ENCODE measurements around the gene CDC42BPA.
A peak's percentile ranks its signal among the peaks of the same experiment; 100 is the strongest.
"Not testable (repeated sequence)": the region's sequence is repeated elsewhere in the genome, so short reads cannot be mapped to it uniquely, and the experiment has no call there.

The CDC42BPA gene

DNA sequence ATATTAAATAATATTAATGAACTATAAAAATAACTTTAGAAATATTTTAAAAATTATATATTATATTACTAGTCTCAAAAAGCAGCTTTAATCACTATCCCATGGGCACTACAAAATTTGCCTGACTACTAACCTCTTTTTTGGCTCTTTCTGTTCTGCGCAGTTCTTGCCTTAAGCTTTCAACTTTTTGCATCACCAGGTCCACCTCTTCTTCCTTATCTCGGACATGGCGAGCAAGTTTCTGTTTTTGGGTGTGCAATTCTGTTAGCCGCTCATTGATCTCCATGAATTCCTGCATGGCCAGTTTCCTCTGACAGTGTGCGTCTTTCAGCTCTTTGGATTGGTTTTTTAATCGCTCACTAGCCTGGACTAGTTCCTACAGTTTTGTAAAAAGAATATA is 205.8 kb downstream of the CDC42BPA start:
- no peak for DNase-seq

DNA sequence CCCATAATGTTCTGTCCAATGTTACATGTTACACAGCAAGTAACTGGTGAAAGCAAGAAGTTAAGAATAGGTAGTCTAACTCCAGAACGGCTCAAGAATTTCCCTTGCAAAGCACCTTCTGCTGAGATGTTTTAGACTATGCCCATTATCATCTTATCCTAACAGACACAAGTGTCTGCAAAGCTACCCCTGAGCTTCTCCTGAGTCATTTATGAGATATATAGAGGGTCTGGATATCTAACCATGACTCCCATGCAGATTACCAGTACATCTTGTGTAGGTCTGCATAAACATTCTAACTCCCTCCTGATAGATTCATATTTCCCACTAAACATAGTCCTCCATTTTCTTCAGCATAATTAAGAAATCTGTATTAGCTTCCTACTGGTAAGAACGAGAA is 206.5 kb downstream of the CDC42BPA start:
- no peak for DNase-seq

DNA sequence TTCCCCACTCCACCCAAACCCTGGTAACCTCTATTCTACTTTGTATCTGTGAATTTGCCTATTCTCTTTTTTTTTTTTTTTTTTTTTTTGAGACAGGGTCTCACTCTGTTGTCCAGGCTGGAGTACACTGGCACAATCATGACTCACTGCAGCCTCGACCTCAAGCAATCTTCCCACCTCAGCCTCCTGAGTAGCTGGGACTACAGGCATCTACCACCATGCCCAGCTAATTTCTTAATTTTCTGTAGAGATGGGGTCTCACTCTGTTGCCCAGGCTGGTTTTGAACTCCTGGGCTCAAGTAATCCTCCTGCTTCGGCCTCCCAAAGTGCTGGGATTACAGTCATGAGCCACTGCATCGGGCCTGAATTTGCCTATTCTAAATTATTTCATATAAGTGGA is 213.0 kb downstream of the CDC42BPA start:
- not testable (repeated sequence) for DNase-seq

DNA sequence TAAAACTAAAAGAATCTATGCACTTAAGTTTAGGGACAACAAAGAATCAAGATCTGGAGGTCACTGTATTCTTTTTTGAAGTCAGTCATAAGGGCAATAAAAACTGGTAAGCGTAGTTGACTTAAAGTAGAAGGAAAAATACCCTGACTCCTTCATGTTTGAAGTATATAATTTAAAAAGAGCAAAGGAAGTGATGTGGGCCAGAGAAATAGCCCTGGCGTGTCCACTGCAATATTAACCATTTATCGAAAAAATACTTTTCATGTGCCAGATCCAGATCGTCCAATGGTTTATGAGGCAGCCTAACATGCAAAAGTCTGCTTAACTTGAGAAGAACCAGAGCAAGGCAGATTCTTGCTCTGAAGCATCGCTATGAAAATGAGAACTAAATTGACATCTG is 216.2 kb downstream of the CDC42BPA start:
- no peak for DNase-seq

DNA sequence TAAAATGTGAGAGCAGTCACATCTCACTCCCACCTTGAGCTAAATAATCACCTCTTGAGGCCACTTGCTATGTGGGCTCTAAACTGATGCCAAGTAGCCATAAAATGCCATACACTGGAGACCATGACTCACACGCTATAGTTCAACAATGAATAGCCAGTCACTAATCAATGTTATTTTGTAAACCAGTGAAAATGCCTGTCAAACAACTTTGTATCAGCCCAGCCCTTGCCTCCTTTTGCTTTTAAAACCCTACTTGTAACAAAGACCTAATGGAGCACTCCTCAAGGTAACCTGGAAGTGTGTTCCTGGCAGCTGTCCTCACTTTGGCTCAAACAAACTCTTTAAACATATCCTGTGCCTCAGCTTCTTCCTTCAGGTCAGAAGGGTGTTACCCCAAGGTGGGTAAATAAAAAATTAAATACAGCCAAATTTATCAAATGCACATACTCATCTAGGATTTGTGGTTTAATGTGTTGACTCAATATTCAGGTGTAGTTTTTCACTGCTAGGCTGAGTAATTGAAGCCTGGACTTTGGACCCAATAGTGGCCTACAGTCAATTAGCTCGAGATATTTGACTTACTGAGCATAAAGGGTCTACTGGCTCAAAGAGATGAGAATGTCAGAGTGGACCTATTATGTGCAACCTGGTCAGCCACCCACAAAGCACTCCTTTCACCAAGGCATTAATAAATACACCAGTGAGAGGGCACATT is 223.9 kb downstream of the CDC42BPA start:
- peak; percentile 87 for DNase-seq

DNA sequence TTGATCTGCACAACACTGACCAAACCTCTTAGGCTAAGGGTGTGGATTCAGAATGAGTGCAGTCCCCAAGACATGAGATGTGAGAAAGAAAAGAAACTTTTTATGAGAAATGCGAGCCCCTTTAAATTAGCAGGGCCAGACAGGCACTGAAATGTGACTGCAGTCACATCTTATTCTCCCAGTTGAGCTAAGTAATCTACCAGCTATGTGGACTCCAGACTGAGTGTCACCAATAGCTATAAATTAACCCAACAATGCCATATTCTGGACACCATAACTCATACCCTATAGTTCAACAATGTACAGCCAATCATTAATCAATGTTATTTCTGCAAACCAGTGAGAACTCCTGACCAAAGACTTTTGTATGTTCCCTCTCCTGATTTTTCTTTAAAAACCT is 225.0 kb downstream of the CDC42BPA start:
- no peak for DNase-seq

DNA sequence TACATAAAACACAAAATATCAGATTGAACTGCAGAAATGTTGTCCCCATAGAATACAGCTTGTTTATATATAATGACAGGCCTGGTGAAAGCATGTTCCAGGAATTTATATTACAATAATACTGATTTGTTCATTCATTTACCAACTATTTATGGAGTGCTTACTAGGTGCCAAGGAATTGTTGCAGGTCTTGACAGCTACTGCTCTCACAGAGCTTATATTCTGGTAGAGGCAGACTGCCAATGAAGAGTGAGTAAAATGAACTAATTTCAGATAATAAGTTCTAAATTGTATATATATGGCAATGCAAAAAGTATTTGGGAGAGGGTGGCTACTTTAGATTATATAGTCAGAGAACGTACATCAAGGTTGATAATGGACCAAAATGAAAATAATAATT is 226.2 kb downstream of the CDC42BPA start:
- DNase-seq, result no peak

DNA sequence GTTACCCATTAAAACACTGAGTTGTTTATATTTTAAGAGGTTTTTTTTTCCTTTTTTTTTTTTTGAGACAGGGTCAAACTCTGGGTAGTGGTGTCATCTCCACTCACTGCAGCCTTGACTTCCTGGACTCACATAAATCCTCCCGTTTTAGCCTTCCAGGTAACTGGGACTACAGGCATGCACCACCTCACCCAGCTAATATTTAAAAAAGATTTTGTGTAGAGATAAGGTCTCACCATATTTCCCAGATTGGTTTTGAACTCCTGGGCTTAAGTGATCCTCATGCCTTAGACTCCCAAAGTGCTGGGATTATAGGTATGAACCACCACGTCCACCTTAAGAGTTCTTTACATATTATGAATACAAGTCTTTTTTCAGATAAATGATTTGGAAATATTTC is 231.7 kb downstream of the CDC42BPA start:
- no peak for DNase-seq

DNA sequence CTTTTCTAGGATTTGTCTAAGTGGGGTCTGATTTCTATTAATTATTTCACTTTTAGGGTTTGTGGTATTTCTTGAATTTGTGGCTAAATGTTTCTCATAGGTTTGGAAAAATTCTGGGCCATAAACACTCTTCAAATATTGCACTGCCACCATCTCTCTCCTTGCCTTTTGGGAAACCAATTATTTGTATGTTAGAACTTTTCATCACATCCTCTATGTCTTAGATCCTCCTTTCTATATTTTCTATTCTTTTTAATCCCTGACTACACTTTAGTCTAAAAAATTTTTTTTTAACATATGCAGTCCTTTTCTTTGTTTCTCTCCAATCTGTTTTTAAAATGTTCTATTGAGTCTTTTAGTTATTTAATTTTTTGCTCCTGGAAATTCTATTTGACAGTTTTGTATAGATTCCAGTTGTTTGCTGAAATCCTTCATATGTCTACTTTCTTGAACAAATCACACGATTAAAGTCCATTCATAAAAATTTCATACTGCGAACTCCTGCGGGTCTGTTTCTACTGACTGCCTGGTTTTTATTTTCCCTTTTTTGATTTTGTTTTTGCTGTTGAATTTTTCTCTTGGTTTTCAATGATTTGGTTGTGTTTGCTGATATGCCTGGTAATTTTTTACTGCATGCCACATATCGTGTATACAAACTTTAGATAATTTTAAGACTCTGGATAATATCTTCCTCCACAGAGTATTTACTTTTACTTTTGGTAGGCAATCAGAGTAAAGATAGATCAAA is 235.1 kb downstream of the CDC42BPA start:
- no peak for DNase-seq

DNA sequence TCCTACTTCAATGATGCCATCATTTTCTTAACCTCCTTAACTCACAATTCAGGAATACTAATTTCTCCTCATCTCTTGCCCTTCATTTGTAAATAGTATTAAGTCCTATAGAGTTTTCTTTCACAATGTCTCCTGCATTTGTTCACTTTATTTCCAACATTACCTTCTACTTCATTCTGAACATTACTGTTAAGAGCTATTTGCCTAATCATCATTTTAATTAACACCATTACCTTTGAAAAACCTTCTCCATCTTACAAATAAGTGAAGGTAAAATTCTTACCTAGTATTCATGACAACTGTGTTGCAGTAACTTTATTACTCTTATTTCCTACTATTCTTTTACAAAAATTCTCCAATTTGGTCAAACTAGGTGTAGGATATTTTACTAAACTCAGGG is 240.5 kb downstream of the CDC42BPA start:
- DNase-seq, result no peak

DNA sequence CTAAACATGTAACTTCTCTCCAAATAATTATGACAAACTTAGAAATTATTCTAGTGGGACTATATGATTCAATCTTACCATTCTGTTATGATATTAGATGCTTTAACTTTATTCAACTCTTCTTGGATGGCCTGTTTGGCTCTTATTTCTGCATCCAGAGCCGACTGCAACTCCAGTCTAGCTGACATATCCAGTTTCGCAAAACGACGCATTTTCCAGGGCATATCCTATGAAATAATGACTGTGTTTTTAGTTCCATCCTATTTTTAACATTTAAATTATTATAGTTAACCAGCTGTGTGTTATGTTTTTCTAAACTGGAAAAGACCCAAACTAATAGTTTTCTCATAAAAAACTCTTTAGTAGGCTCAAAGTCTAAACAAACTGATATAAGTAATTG is 244.5 kb downstream of the CDC42BPA start:
- DNase-seq, result no peak

DNA sequence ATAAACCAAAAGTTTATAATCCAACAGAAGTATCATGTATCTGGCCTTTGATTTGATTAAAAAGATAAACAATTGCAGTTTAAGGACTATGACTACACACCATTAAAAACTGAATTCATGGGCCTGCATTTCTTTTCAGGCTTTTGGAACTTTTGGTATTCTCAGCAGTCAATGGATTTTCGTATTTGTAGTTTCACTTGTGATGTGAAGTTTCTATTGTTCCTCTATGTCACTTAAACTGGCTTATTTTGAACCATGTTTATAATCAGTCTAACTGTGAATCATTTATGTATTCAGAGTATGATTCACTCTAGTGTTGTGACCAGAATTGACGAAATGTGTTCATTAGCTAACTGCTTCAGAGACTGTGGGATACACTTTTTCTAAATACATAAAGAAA is 245.3 kb downstream of the CDC42BPA start:
- peak; percentile 28 for DNase-seq

DNA sequence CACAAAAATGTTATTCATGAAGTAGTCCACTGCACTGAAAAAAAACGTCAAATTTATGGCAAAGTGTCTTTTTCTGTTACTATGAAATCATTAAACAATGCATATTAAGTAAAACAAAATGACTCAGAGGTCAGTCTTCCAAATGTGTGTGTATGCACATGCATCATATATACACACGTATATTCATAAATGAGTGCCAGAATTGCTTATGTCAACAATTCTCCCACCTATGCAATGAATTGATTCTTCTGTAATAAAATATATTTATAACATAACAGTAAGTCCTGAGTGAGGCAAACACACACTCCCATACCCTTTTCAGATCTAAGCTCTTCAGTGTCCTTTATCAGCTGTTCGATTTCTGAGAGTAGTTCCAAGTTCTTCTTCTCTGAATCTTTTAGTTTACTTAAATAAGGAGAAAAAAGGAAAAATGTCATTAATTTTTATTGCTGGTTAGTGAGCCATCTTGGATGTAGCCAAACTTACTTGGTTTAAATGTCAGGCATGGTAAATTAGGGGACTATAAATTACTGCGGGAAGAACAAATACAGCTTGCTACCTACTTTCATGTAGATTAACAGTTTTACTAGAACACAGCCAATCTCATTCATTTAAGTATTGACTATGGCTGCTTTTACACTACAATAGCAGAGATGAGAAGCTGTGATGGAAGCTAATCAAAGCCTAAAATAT is 246.3 kb downstream of the CDC42BPA start:
- DNase-seq, result no peak

DNA sequence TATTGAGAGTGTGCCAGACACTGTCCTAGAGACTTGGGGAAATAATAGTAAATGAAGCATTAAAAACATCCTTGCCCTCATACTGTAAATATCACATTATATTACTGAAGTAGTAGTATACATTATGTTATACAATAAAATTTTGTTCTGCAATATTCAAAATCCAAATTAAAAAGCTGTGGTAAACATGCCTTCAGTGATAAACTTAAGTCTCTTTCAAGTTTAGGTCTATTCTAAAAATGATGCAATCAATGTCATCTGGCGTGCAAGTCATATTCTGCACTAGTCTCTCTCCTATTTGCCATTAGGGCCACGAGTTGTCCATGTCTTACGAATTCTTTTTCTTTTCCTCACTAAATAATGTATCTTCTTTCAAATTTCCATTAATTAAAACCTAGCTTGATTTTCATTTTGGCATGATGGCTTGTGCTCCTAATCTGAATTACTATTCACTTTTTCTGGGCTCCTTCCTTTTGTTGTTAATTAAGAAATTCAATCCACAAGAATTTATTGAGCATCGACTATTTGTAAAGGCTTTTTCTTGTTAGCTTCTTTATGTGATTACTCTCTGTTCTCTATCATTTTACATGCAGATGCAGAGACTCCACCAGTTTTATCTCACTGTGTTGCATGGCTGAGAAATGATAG is 247.5 kb downstream of the CDC42BPA start:
- DNase-seq, result no peak

DNA sequence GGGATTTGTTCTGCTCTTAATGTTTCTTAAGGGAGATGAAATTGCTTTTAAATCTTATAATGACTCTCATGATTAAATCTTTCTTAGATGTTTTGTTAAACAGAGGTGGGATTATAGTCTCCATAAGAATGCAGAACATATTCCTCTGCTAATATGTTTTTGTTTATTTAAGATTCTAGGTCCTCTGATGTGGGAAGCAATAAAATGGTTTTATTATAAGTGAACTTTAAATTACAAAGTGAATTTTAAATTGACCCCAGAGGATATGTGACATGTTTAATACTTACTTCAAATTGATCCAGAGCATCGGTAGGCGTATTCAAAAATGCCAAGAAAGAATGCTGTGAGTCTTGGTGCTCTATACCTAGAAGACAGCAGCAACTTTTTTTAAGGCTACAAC is 248.8 kb downstream of the CDC42BPA start:
- no peak for DNase-seq

DNA sequence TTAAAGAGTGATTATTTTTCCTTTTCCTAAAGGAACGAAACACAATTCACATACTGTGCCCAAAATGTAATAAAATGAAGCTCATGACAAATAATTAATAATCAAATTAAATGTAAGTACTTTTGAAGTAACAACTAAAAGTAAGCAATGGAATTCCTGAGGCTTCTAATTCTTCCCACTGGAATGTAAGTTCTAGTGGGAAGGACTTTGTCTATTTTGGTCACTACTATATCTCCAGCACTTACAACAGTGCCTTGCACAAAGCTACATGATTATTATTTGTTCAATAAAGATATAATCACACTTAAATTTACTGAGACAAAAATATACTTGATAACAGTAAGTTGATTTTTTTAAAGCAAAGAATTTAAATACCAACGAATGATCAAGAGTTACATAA is 249.4 kb downstream of the CDC42BPA start:
- DNase-seq, result no peak

DNA sequence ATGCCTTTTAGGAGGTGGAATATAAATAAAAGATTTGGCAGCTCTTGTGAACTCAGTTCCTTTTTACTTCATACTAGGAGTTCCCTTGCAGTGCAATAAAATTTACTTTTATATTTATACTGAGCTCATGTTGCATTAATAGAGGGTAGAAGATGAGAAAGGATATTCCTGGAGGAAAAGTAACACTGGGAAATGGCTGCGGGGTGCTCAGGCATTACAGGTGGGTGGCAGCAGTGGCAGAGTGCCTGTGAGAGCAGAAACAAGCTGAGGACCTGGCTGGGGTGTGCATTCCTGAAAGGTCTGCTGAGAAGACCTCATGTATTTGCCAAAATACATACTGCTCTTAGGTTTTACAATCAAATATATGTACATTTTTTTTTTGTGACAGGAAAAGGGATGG is 251.3 kb downstream of the CDC42BPA start:
- DNase-seq, result no peak

DNA sequence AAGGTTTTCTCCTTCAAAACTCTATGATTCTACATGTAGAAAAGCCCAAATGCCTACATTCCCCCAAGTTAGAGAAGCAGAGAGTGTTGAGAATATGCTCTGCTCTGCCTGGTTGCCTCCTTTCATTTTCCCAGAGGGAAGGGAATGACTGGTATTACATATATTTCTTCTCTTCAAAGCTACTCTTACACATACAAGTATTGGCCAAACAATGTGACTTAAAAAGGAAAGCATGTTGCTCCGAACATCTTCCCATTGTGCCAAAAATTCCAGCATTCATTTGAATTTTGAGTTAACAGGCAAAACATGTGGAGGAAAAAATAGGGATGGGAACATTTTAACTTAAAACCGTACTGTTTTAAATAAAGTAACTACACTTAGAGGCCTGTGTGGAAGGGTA is 253.0 kb downstream of the CDC42BPA start:
- no peak for DNase-seq

DNA sequence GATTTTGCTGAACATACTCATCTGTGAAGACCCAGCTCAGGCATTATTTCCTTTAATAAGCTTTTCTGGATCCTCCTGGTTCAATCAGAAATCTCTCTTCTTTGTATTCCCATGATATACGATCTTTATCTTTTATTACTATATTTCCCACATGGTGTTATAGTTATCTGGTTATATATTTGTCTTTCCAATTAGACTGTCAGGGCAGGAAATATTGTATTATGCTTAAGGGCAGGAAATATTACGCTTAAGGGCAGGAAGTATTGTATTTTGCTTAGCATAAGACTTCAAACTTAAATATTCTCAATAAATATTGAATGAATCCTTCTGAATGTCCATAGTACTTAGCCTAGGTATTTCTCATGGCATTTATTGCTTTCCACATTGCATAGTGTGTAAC is 256.0 kb downstream of the CDC42BPA start:
- DNase-seq, result no peak

DNA sequence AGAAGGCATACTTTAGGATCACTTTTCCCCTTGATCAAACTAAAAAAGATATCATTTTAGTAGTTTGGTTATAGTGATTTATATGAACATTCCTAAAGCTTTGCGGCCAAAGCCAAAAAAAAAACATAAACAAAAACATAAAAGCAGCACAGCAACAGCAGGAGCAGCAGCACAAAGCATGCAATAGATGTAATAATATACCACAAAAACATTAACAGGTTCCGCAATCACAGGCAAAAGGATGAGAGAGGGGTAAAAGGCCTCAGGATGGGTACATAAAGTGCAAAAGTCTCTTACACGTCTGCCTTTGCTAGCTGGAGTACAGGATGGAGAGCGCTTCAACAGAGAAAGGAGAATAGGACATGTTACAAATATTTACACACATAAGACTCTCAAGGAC is 259.2 kb downstream of the CDC42BPA start:
- peak; percentile 53 for DNase-seq

DNA sequence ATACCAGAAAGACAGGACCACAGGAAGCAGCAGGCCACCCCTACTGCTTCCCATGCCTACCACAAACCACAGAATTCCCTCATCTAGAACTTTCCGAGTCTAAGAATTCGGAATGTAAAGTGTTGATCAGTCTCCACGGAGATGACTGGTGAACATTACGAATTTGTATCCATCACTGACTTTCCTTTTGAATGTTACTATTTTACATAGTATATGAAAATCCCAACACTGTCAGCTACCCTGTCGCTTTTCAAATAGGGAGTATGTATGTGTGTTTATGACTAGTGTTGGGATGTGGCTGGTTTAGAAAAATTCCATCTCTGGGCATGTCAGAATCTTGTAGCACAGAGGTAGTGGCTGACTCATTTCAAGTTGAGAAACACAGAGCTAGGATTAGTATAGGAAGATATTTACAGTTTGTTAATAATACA is 260.0 kb downstream of the CDC42BPA start:
- no peak for DNase-seq

DNA sequence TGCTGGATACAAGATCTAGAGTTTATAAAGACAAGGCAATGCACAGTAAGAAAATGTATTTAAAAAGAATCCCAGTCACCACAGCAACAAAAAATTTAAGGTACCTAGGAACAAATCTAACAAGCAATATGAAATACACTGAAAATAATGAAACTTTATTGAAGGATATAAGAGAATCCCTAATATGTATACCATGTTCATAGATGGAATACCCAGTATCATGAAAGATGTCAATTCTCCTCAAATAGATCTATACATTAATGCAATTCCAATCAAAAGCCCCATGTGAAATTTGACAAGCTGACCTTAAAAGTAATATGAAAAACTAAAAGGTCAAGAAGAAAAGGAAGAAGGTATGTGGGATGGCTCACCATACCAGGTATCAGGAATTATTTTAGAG is 269.0 kb downstream of the CDC42BPA start:
- no peak for DNase-seq

DNA sequence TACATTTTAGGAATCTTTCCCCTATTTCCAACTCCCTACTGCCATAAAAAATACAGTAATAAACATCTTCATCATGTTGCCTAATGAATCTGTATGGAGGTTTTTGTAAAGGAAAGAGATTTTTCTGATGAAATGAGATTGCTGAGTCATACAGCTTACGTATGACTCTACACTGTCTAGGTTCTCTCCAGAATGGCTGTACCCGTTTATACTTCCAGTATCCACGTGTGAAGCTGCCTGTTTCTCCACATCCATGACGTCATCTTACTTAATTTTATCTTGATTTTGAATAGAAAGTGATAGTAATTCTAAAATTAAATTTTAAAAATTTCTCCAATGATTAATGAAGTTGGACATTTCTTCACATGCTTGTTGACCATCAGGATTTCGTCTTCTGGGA is 274.5 kb downstream of the CDC42BPA start:
- DNase-seq, result peak; percentile 32

DNA sequence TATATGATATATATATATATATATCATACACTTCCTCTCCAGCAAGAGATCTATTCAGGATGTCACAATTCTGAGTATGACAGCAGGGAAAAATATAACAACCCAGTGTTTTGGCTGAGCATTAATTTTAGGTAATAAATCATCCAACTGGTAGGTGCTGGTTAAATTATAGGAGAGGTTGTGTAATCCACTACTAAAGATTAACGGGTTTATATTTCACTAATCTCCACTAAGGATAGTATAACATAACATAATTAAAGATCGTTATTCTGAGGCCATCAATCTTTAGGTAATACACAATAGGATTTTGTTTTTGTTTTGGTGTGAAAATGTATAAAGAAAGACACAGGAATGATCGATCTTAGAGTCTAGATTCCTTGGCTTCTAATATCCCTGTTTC is 276.0 kb downstream of the CDC42BPA start:
- DNase-seq, result no peak
